GM12865 (cell line): ENCODE results near the gene TCEANC.
"Not testable (repeated sequence)": the region's sequence is repeated elsewhere in the genome, so short reads cannot be mapped to it uniquely, and the experiment has no call there.

Source experiments
- DNase-seq: peaks from one replicate; pipeline ENCODE4 v3.0.0; 2010; ENCODE audit warnings: low read depth
- H3K4me3 ChIP-seq: 2 replicates; pipeline ENCODE4 v1.5.1; 2011; ENCODE audit warnings: mild to moderate bottlenecking, low read depth, low read length, control low read depth
- CTCF ChIP-seq: IDR thresholded peaks from 2 replicates; pipeline ENCODE4 v1.5.1; 2011; ENCODE audit warnings: low read length, control low read depth, low read depth, inconsistent platforms; ENCODE audit not compliant: insufficient read depth; ENCODE audit errors: missing control alignments

Gene TCEANC

GRCh38 chrX:13667919-13668318 is 15.0 kb downstream of the TCEANC start:
- TF ChIP-seq CTCF, result no peak
- H3K4me3 ChIP-seq, result no peak overlapping the region

GRCh38 chrX:13669246-13669737 is 16.4 kb downstream of the TCEANC start:
- peak overlapping the region; percentile 50 for H3K4me3 ChIP-seq
- peak; percentile 89 for DNase-seq
- TF ChIP-seq CTCF, result no peak

More at GRCh38 chrX:13667919-13668318, 15.0 kb downstream of the TCEANC start:
- no peak for DNase-seq

- peak overlapping the region; percentile 50 for H3K4me3 ChIP-seq
- DNase-seq, result not testable (repeated sequence)
Observed at GRCh38 chrX:13669755-13670154, 16.8 kb downstream of the TCEANC start.

- peak overlapping the region; percentile 50 for H3K4me3 ChIP-seq
- TF ChIP-seq CTCF, result no peak
- peak; percentile 63 for DNase-seq
Observed at GRCh38 chrX:13670197-13670596, 17.3 kb downstream of the TCEANC start.

GRCh38 chrX:13673016-13673415 is 20.1 kb downstream of the TCEANC start:
- no peak overlapping the region for H3K4me3 ChIP-seq
- TF ChIP-seq CTCF, result no peak
- no peak for DNase-seq

- no peak overlapping the region for H3K4me3 ChIP-seq
- DNase-seq, result no peak
- no peak for TF ChIP-seq CTCF
Observed at GRCh38 chrX:13676885-13677284, 23.9 kb downstream of the TCEANC start.

GRCh38 chrX:13679700-13680099 is 26.8 kb downstream of the TCEANC start:
- H3K4me3 ChIP-seq, DNase-seq: not testable (repeated sequence)

- no peak for TF ChIP-seq CTCF
- no peak for DNase-seq
- no peak overlapping the region for H3K4me3 ChIP-seq
Observed at GRCh38 chrX:13681595-13681994, 28.7 kb downstream of the TCEANC start.
